GM18861 (cell line): ENCODE results near the gene RNH1.

Experiments used
- ATAC-seq: cut with Tn5 transposase; IDR thresholded peaks from one replicate; pipeline ENCODE4 v1.9.1; 2021; ENCODE audit not compliant: unreplicated experiment

RNH1 gene

GRCh38 chr11:499201-500076 is 7.6 kb downstream of the RNH1 start:
- no peak for ATAC-seq

- no peak for ATAC-seq
Measured at GRCh38 chr11:498297-499181, 8.5 kb downstream of the RNH1 start.

GRCh38 chr11:497565-498296 is 9.3 kb downstream of the RNH1 start:
- ATAC-seq, result no peak

- no peak for ATAC-seq
Measured at GRCh38 chr11:496834-497564, 10.0 kb downstream of the RNH1 start.

- no peak for ATAC-seq
Measured at GRCh38 chr11:495537-495931, 11.5 kb downstream of the RNH1 start.

GRCh38 chr11:494761-495536 is 12.1 kb downstream of the RNH1 start:
- ATAC-seq, result no peak

GRCh38 chr11:492427-493226 is 14.4 kb downstream of the RNH1 start:
- no peak for ATAC-seq

- no peak for ATAC-seq
Measured at GRCh38 chr11:491358-491757, 15.7 kb downstream of the RNH1 start.

- ATAC-seq, result no peak
Measured at GRCh38 chr11:490930-491260, 16.1 kb downstream of the RNH1 start.

GRCh38 chr11:490186-490929 is 16.7 kb downstream of the RNH1 start:
- no peak for ATAC-seq

- ATAC-seq, result no peak
Measured at GRCh38 chr11:489610-490185, 17.3 kb downstream of the RNH1 start.

- no peak for ATAC-seq
Measured at GRCh38 chr11:488992-489391, 18.1 kb downstream of the RNH1 start.

- ATAC-seq, result no peak
Measured at GRCh38 chr11:488579-488978, 18.5 kb downstream of the RNH1 start.

GRCh38 chr11:488062-488461 is 19.0 kb downstream of the RNH1 start:
- no peak for ATAC-seq

- no peak for ATAC-seq
Measured at GRCh38 chr11:487571-488021, 19.4 kb downstream of the RNH1 start.

GRCh38 chr11:486189-486588 is 20.9 kb downstream of the RNH1 start:
- ATAC-seq, result no peak

GRCh38 chr11:484616-485015 is 22.4 kb downstream of the RNH1 start:
- ATAC-seq, result no peak

GRCh38 chr11:479311-479710 is 27.7 kb downstream of the RNH1 start:
- no peak for ATAC-seq
